Endodermal cell (in vitro differentiated cells): ENCODE results near the gene ASCC3. TPM values are rescaled to one million over a fixed set of nuclear protein-coding genes. Genes with fewer than 3 reads are reported as not detected.

ENCODE experiments used
- DNase-seq: peaks from one replicate; pipeline ENCODE4 v3.0.0-alpha.2; 2017
- H3K27ac ChIP-seq: 2 replicates; pipeline ENCODE4 v1.5.1; 2013; ENCODE audit warnings: mild to moderate bottlenecking, low read depth, low read length, moderate library complexity
- H3K27me3 ChIP-seq: 2 replicates; pipeline ENCODE4 v1.6.1; 2013; ENCODE audit warnings: mild to moderate bottlenecking, low read length, moderate library complexity; ENCODE audit not compliant: insufficient read depth, control insufficient read depth, poor library complexity, severe bottlenecking
- H3K36me3 ChIP-seq: 2 replicates; pipeline ENCODE4 v1.7.0; 2013; ENCODE audit warnings: mild to moderate bottlenecking, low read length, moderate library complexity; ENCODE audit not compliant: control insufficient read depth, insufficient read depth
- H3K4me1 ChIP-seq: one replicate; pipeline ENCODE4 v1.7.0; 2013; ENCODE audit warnings: low read length; ENCODE audit not compliant: control insufficient read depth, insufficient read depth
- H3K4me3 ChIP-seq: 2 replicates; pipeline ENCODE4 v1.5.1; 2013; ENCODE audit warnings: mild to moderate bottlenecking, low read length, moderate library complexity
- H3K9ac ChIP-seq: 2 replicates; pipeline ENCODE4 v1.6.1; 2013; ENCODE audit warnings: mild to moderate bottlenecking, low read length, moderate library complexity; ENCODE audit not compliant: poor library complexity, severe bottlenecking; ENCODE audit errors: extremely low read depth
- H3K9me3 ChIP-seq: 2 replicates; pipeline ENCODE4 v1.6.1; 2013; ENCODE audit warnings: mild to moderate bottlenecking, low read length, moderate library complexity; ENCODE audit not compliant: control insufficient read depth
- H3K27ac Mint-ChIP-seq: 2 replicates; pipeline ENCODE4 v1.8.0; 2020; ENCODE audit warnings: mixed read lengths
- H3K27me3 Mint-ChIP-seq: 2 replicates; pipeline ENCODE4 v1.8.0; 2021; ENCODE audit warnings: mild to moderate bottlenecking, mixed read lengths; ENCODE audit not compliant: insufficient read depth
- H3K36me3 Mint-ChIP-seq: 2 replicates; pipeline ENCODE4 v1.8.0; 2020; ENCODE audit warnings: low read depth, mixed read lengths
- H3K4me1 Mint-ChIP-seq: 2 replicates; pipeline ENCODE4 v1.8.0; 2020; ENCODE audit warnings: mixed read lengths
- H3K4me3 Mint-ChIP-seq: 2 replicates; pipeline ENCODE4 v1.8.0; 2020; ENCODE audit warnings: mild to moderate bottlenecking, moderate library complexity, mixed read lengths
- H3K9me3 Mint-ChIP-seq: 2 replicates; pipeline ENCODE4 v1.8.0; 2020; ENCODE audit warnings: mild to moderate bottlenecking, mixed read lengths
- CTCF ChIP-seq: fragments of 200-600 bp; sonication (generic); conservative IDR thresholded peaks from 2 replicates; pipeline ENCODE4 v1.5.0; 2021; ENCODE audit warnings: antibody characterized with exemption, mild to moderate bottlenecking
- WGBS, 2 experiments: methylation state at CpG; one replicate each; pipeline versions ENCODE4 v1.1.5 to v1.1.7; 2013; ENCODE audit warnings: missing lambda C conversion rate in 2 of 2, mixed read lengths in 1 of 2; ENCODE audit not compliant: insufficient coverage in 1 of 2, insufficient read length in 1 of 2; 5-methylcytosine and 5-hydroxymethylcytosine counted together
- total RNA-seq, 2 donors: library from RNA; stranded (reverse); fragmentation: NEBNext Ultra II Directional in 1 of 2; extraction: Animal tissue kit (Norgen Biotek cat#: 25700) in 1 of 2; gene quantifications; 2 replicates in 1 of 2; 3 replicates in 1 of 2; pipeline ENCODE4 v1.2.1, GENCODE V29; 2021

Gene ASCC3
- total RNA-seq, 2 donors from 2014 or later = 40.0 to 41.1 TPM

GRCh38 chr6:100678027-100678426, 203.1 kb downstream of the ASCC3 start:
- WGBS, 2 experiments = 100% methylated on average over 1 of the region's 1 CpG; no CpG with 5 or more reads in 1 of the 2 experiments
- no peak overlapping the region for H3K27ac Mint-ChIP-seq
- H3K27me3 Mint-ChIP-seq = no peaks in the 10 kb centered on the region
- peak; percentile 30 for TF ChIP-seq CTCF
- no peaks in the 10 kb centered on the region for H3K36me3 Mint-ChIP-seq
- Histone ChIP-seq H3K27ac (no peak overlapping the region), H3K4me3 (no peak overlapping the region), H3K4me1 (no peaks in the 10 kb centered on the region), H3K27me3 (no peaks in the 10 kb centered on the region), H3K9me3 (no peaks in the 10 kb centered on the region), H3K9ac (no peak overlapping the region), H3K36me3 (no peaks in the 10 kb centered on the region)
- no peak overlapping the region for H3K4me3 Mint-ChIP-seq
- peaks cover 5% of the 10 kb centered on the region for H3K4me1 Mint-ChIP-seq
- no peak for DNase-seq
- no peaks in the 10 kb centered on the region for H3K9me3 Mint-ChIP-seq

GRCh38 chr6:100677240-100677639, 203.9 kb downstream of the ASCC3 start:
- no peaks in the 10 kb centered on the region for H3K27me3 Mint-ChIP-seq
- peaks cover 5% of the 10 kb centered on the region for H3K4me1 Mint-ChIP-seq
- no peak for TF ChIP-seq CTCF
- WGBS, 2 experiments = 75% methylated on average over 1 of the region's 1 CpG; no CpG with 5 or more reads in 1 of the 2 experiments
- Histone ChIP-seq H3K27me3 (no peaks in the 10 kb centered on the region), H3K9ac (no peak overlapping the region), H3K27ac (no peak overlapping the region), H3K4me3 (no peak overlapping the region), H3K9me3 (no peaks in the 10 kb centered on the region), H3K4me1 (no peaks in the 10 kb centered on the region), H3K36me3 (no peaks in the 10 kb centered on the region)
- H3K4me3 Mint-ChIP-seq = no peak overlapping the region
- no peaks in the 10 kb centered on the region for H3K36me3 Mint-ChIP-seq
- no peaks in the 10 kb centered on the region for H3K9me3 Mint-ChIP-seq
- DNase-seq = no peak
- no peak overlapping the region for H3K27ac Mint-ChIP-seq

- no peak overlapping the region for H3K4me3 ChIP-seq
- no peaks in the 10 kb centered on the region for H3K27me3 Mint-ChIP-seq
- no peak for TF ChIP-seq CTCF
- no peak for DNase-seq
- no peak overlapping the region for H3K27ac ChIP-seq
- H3K4me3 Mint-ChIP-seq = no peak overlapping the region
- peaks cover 2% of the 10 kb centered on the region for H3K9me3 Mint-ChIP-seq
- 48% methylated on average over 2 of the region's 2 CpGs; no CpG with 5 or more reads in 1 of the 2 experiments for WGBS, 2 experiments
- no peaks in the 10 kb centered on the region for H3K27me3 ChIP-seq
- H3K9me3 ChIP-seq = no peaks in the 10 kb centered on the region
- no peaks in the 10 kb centered on the region for H3K4me1 ChIP-seq
- H3K36me3 Mint-ChIP-seq = peaks cover 2% of the 10 kb centered on the region
- H3K9ac ChIP-seq = no peak overlapping the region
- no peaks in the 10 kb centered on the region for H3K36me3 ChIP-seq
- peak overlapping the region; percentile 66 for H3K27ac Mint-ChIP-seq
- H3K4me1 Mint-ChIP-seq = peaks cover 5% of the 10 kb centered on the region
These were observed 207.5 kb downstream of the ASCC3 start for GRCh38 chr6:100673641-100674040.
